ENCODE data around the gene TCEA3.

Gene TCEA3

DNA sequence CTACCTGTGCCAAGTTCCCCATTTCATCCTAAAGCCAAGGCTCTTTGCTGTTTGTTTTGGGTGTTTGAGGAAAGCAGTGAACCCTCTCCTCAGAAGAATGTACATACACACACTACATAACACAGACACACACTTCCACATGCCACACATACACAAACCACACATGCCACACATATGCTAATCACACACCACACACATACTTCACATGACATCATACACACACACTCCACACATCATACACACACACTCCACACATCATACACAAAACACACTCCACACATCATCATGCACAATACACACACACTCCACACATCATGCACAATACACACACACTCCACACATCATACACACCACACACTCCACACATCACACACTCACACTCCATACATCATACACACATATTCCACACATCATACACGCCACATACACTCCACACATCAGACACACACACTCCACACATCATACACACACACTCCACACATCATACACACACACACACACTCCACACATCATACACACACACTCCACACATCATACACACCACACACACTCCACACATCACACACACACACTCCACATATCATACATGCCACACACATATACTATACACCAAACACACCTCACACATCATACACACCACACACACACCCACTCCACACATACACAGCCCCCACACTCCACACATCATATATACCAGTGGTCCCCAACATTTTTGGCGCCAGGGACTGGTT, 32.3 kb downstream of the TCEA3 start:
- Histone ChIP-seq H3K9me3 (no peaks in the 10 kb centered on the region), H3K4me1 (ENCODE audit: control insufficient read depth in 1 of 2, insufficient read depth in 1 of 2, low read depth in 1 of 2, low read length in 1 of 2) (no peaks in the 10 kb centered on the region), H3K4me3 (ENCODE audit: low read depth in 1 of 2, low read length in 1 of 2) (no peak overlapping the region), H3K27ac (no peak overlapping the region), H3K27me3 (no peaks in the 10 kb centered on the region), H3K36me3 (no peaks in the 10 kb centered on the region)
- TF ChIP-seq, protein P1, sequence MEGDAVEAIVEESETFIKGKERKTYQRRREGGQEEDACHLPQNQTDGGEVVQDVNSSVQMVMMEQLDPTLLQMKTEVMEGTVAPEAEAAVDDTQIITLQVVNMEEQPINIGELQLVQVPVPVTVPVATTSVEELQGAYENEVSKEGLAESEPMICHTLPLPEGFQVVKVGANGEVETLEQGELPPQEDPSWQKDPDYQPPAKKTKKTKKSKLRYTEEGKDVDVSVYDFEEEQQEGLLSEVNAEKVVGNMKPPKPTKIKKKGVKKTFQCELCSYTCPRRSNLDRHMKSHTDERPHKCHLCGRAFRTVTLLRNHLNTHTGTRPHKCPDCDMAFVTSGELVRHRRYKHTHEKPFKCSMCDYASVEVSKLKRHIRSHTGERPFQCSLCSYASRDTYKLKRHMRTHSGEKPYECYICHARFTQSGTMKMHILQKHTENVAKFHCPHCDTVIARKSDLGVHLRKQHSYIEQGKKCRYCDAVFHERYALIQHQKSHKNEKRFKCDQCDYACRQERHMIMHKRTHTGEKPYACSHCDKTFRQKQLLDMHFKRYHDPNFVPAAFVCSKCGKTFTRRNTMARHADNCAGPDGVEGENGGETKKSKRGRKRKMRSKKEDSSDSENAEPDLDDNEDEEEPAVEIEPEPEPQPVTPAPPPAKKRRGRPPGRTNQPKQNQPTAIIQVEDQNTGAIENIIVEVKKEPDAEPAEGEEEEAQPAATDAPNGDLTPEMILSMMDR (IDR thresholded peaks at IDR 0.05) = no peak

DNA sequence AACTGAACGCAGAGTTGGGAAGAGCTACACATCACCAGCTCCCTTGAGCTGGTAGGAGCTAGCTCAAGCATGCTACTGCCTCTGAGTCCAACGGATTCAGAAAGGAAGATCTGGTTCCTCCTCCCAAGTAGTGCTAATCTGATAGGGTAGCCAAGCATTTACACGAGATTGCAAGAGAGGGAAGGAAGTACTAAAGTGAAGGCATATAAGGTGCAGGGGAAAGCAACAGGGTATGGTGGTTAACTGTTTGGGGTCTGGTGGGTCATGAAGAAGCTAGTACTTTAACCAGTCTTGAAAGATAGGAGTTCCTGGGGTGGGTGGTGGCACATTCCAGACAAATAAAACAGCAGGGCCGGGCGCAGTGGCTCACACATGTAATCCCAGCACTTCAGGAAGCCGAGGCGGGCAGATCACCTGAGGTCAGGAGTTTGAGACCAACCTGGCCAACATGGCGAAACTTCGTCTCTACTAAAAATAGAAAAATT, 34.7 kb downstream of the TCEA3 start:
- no peaks in the 10 kb centered on the region for H3K36me3 ChIP-seq
- no peaks in the 10 kb centered on the region for H3K9me3 ChIP-seq
- H3K27me3 ChIP-seq = no peaks in the 10 kb centered on the region
- H3K27ac ChIP-seq = no peak overlapping the region
- H3K4me1 ChIP-seq (ENCODE audit: control insufficient read depth in 1 of 2, insufficient read depth in 1 of 2, low read depth in 1 of 2, low read length in 1 of 2) = no peaks in the 10 kb centered on the region
- TF ChIP-seq, protein P1 (IDR thresholded peaks at IDR 0.05) = no peak
- H3K4me3 ChIP-seq (ENCODE audit: low read depth in 1 of 2, low read length in 1 of 2) = no peak overlapping the region

DNA sequence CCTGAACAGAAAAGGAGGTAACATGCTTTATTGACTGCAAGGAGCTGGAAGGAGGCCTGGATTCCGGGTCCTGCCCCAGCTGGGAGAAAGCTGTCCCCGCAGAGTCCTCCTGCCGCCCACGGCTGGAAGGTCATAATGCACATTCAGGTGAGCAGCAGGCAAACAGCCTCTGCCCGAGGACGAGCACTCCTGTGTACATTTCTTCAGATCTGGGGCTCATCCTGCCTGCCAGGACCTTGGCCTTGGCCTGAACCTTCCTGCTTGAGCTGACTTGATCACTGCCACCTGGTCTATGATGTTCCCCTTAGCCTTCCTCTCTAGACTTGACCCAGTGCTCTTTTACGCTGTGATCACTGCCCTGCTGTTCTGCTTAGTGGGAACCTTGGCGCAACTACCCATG, 37.1 kb downstream of the TCEA3 start:
- Histone ChIP-seq H3K9me3 (no peaks in the 10 kb centered on the region), H3K27me3 (no peaks in the 10 kb centered on the region), H3K4me3 (ENCODE audit: low read depth in 1 of 2, low read length in 1 of 2) (no peak overlapping the region), H3K27ac (no peak overlapping the region), H3K36me3 (no peaks in the 10 kb centered on the region), H3K4me1 (ENCODE audit: control insufficient read depth in 1 of 2, insufficient read depth in 1 of 2, low read depth in 1 of 2, low read length in 1 of 2) (no peaks in the 10 kb centered on the region)
- TF ChIP-seq, protein P1 (IDR thresholded peaks at IDR 0.05) = no peak

DNA sequence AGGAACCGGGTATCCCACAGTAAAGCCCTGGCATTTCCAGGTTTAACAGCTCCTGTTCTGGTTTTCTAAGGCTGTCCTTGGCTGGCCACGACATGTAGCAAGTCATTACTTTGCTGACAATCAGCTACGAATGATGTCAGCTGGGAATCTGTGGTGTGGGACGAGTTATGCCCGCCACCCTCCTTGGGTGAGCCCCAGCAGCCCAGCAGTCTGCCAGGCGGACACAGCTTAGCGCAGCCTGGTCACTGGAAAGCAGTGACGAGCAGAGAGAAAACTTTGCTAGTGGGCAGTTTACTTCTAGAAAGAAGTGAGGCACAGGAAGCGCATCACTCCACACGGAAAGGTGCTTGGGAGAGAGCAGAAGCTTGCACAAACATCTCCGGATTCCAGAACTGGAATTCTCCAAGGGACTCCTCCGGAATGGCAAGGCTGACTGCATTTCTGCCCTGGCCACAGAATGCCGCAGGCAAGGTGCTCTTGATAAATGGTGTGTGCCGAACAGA, 39.4 kb downstream of the TCEA3 start:
- no peaks in the 10 kb centered on the region for H3K27me3 ChIP-seq
- H3K9me3 ChIP-seq = no peaks in the 10 kb centered on the region
- no peaks in the 10 kb centered on the region for H3K36me3 ChIP-seq
- no peaks in the 10 kb centered on the region for H3K4me1 ChIP-seq (ENCODE audit: control insufficient read depth in 1 of 2, insufficient read depth in 1 of 2, low read depth in 1 of 2, low read length in 1 of 2)
- no peak overlapping the region for H3K4me3 ChIP-seq (ENCODE audit: low read depth in 1 of 2, low read length in 1 of 2)
- no peak overlapping the region for H3K27ac ChIP-seq
- TF ChIP-seq, protein P1 (IDR thresholded peaks at IDR 0.05) = no peak

DNA sequence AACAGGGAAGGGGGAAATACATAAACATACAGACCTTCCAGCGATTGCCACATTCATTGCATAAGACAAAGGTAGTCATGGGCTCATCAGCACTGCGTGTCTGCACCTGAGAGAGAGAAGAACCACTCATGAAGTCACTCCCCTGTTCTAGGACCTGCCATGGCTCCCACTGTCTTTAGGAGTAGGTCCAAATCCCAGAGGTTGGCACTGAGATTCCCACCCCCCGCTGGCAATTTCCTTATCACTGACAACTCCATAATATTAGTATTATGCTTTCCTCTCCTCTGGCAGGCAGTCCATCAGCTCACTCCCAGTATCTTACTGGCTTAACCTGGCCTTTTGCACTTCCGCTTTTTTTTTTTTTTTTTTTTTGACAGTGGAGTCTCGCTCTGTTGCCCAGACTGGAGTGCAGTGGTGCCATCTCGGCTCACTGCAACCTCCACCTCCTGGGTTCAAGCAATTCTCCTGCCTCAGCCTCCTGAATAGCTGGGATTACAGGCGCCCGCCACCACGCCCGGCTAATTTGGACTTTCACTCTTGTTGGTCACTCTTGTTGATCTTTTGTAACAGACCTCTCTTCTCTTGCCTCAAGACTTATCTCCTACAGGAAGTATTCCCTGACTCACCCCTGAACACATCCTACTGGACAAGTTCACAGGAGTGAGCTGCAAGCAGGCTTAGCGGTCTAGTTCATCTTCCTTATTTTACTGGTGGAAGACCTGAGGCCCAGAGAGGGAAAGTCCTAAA, 40.1 kb downstream of the TCEA3 start:
- H3K9me3 ChIP-seq = no peaks in the 10 kb centered on the region
- H3K27ac ChIP-seq = no peak overlapping the region
- no peak overlapping the region for H3K4me3 ChIP-seq (ENCODE audit: low read depth in 1 of 2, low read length in 1 of 2)
- TF ChIP-seq, protein P1 (IDR thresholded peaks at IDR 0.05) = no peak
- no peaks in the 10 kb centered on the region for H3K36me3 ChIP-seq
- H3K27me3 ChIP-seq = no peaks in the 10 kb centered on the region
- no peaks in the 10 kb centered on the region for H3K4me1 ChIP-seq (ENCODE audit: control insufficient read depth in 1 of 2, insufficient read depth in 1 of 2, low read depth in 1 of 2, low read length in 1 of 2)

Data from neutrophil (primary cell).